A673 (cell line): ENCODE measurements around the gene SLC35A1.

Source experiments
- CTCF ChIP-seq: fragments of 300-800, 200-600 bp; sonication (generic); conservative IDR thresholded peaks from 2 replicates; pipeline ENCODE4 v1.5.1; 2017; ENCODE audit warnings: low read depth, mild to moderate bottlenecking, antibody characterized with exemption, low read length, moderate library complexity, mixed read lengths
- EZH2 ChIP-seq: fragments of 200-600 bp; sonication (generic); IDR thresholded peaks from 2 replicates; pipeline ENCODE4 v1.6.1; 2017; ENCODE audit warnings: borderline replicate concordance, low read depth, mild to moderate bottlenecking, mixed read lengths, antibody characterized with exemption, low read length; ENCODE audit not compliant: poor library complexity, severe bottlenecking

- no peak for TF ChIP-seq CTCF
- TF ChIP-seq EZH2: no peak
Measured at GRCh38 chr6:87426789-87427188, 46.0 kb upstream of the SLC35A1 start.
